GM19351 (cell line): ENCODE data around the gene TSFM.
"Not testable (repeated sequence)": the region's sequence is repeated elsewhere in the genome, so short reads cannot be mapped to it uniquely, and the experiment has no call there.

Source experiments
- ATAC-seq: cut with Tn5 transposase; IDR thresholded peaks from one replicate; pipeline ENCODE4 v1.9.1; 2021; ENCODE audit warnings: mild to moderate bottlenecking, moderate library complexity; ENCODE audit not compliant: unreplicated experiment

The TSFM gene

GRCh38 chr12:57813971-57814772 lies 31.6 kb downstream of the TSFM start:
- no peak for ATAC-seq

- ATAC-seq: no peak
Observed at GRCh38 chr12:57815177-57816000, 32.8 kb downstream of the TSFM start.

- no peak for ATAC-seq
Observed at GRCh38 chr12:57816001-57816854, 33.6 kb downstream of the TSFM start.

GRCh38 chr12:57816855-57817151 lies 34.2 kb downstream of the TSFM start:
- no peak for ATAC-seq

- ATAC-seq: no peak
Observed at GRCh38 chr12:57817261-57817989, 34.8 kb downstream of the TSFM start.

- not testable (repeated sequence) for ATAC-seq
Observed at GRCh38 chr12:57817990-57818331, 35.4 kb downstream of the TSFM start.

- ATAC-seq: not testable (repeated sequence)
Observed at GRCh38 chr12:57820119-57820518, 37.5 kb downstream of the TSFM start.

- ATAC-seq: not testable (repeated sequence)
Observed at GRCh38 chr12:57821015-57821414, 38.4 kb downstream of the TSFM start.

- ATAC-seq: no peak
Observed at GRCh38 chr12:57821474-57822214, 39.1 kb downstream of the TSFM start.

- no peak for ATAC-seq
Observed at GRCh38 chr12:57822392-57823130, 40.0 kb downstream of the TSFM start.

GRCh38 chr12:57823131-57823907 lies 40.7 kb downstream of the TSFM start:
- ATAC-seq: no peak

GRCh38 chr12:57823908-57824640 lies 41.5 kb downstream of the TSFM start:
- ATAC-seq: no peak

- ATAC-seq: no peak
Observed at GRCh38 chr12:57825451-57825850, 42.9 kb downstream of the TSFM start.

GRCh38 chr12:57826400-57826799 lies 43.8 kb downstream of the TSFM start:
- no peak for ATAC-seq

GRCh38 chr12:57826966-57827365 lies 44.4 kb downstream of the TSFM start:
- no peak for ATAC-seq

GRCh38 chr12:57829025-57829777 lies 46.6 kb downstream of the TSFM start:
- ATAC-seq: no peak

GRCh38 chr12:57830393-57830792 lies 47.8 kb downstream of the TSFM start:
- ATAC-seq: no peak
